SK-N-SH treated with all-trans-retinoic acid at 6 μM for 48 hours (cell line): ENCODE measurements around the gene ERCC2.

Experiments used
- ARNTL ChIP-seq: fragments of 450-650 bp; formaldehyde crosslinking; IDR thresholded peaks from 2 replicates; pipeline ENCODE4 v1.5.0; 2020; ENCODE audit warnings: low read depth, mild to moderate bottlenecking, moderate library complexity, borderline replicate concordance
- BACH2 ChIP-seq: fragments of 250-450 bp; sonication (Bioruptor Pico); IDR thresholded peaks from 2 replicates; pipeline ENCODE4 v1.9.0; 2021; ENCODE audit warnings: mild to moderate bottlenecking, borderline replicate concordance
- ESRRG ChIP-seq: fragments of 250-450 bp; sonication (Bioruptor Pico); IDR thresholded peaks from 2 replicates; pipeline ENCODE4 v1.6.1; 2021; ENCODE audit warnings: mild to moderate bottlenecking
- OSR1 ChIP-seq: fragments of 250-450 bp; sonication (Bioruptor Pico); IDR thresholded peaks from 2 replicates; pipeline ENCODE4 v1.8.0; 2022; ENCODE audit warnings: moderate library complexity, mild to moderate bottlenecking, inconsistent platforms
- PATZ1 ChIP-seq: fragments of 250-450 bp; sonication (Bioruptor Pico); IDR thresholded peaks from 2 replicates; pipeline ENCODE4 v1.8.0; 2020; ENCODE audit warnings: mild to moderate bottlenecking, moderate library complexity, borderline replicate concordance
- RARB ChIP-seq: fragments of 250-450 bp; sonication (Bioruptor Pico); IDR thresholded peaks from 2 replicates; pipeline ENCODE4 v1.8.0; 2021; ENCODE audit warnings: mild to moderate bottlenecking, moderate library complexity
- SNAI2 ChIP-seq: fragments of 250-450 bp; sonication (Bioruptor Pico); IDR thresholded peaks from 2 replicates; pipeline ENCODE4 v1.5.0; 2020; ENCODE audit warnings: mild to moderate bottlenecking, moderate library complexity
- TCF4 ChIP-seq: fragments of 250-450 bp; sonication (Bioruptor Pico); IDR thresholded peaks from 2 replicates; pipeline ENCODE4 v1.8.0; 2021; ENCODE audit warnings: mild to moderate bottlenecking, moderate library complexity, borderline replicate concordance
- TOX ChIP-seq: fragments of 250-450 bp; sonication (Bioruptor Pico); IDR thresholded peaks from 2 replicates; pipeline ENCODE4 v1.8.0; 2021; ENCODE audit warnings: mild to moderate bottlenecking, moderate library complexity, borderline replicate concordance
- TSHZ2 ChIP-seq: fragments of 250-450 bp; sonication (Bioruptor Pico); IDR thresholded peaks from 2 replicates; pipeline ENCODE4 v1.5.0; 2020; ENCODE audit warnings: mild to moderate bottlenecking, moderate library complexity
- ZC3H10 ChIP-seq: fragments of 250-450 bp; sonication (Bioruptor Pico); IDR thresholded peaks from 2 replicates; pipeline ENCODE4 v1.5.1; 2021; ENCODE audit warnings: mild to moderate bottlenecking, moderate library complexity
- ZFP3 ChIP-seq: fragments of 250-450 bp; sonication (Bioruptor Pico); IDR thresholded peaks from 2 replicates; pipeline ENCODE4 v1.5.0; 2020; ENCODE audit warnings: mild to moderate bottlenecking, moderate library complexity
- ZFP30 ChIP-seq: fragments of 450-650 bp; formaldehyde crosslinking; IDR thresholded peaks from 2 replicates; pipeline ENCODE4 v1.5.0; 2022; ENCODE audit warnings: mild to moderate bottlenecking, moderate library complexity

GRCh38 chr19:45331411-45331810, 39.0 kb downstream of the ERCC2 start:
- TF ChIP-seq BACH2 (CRISPR knock-in tag) = no peak
- no peak for TF ChIP-seq SNAI2 (CRISPR knock-in tag)
- TF ChIP-seq TCF4 (CRISPR knock-in tag) = no peak
- no peak for TF ChIP-seq PATZ1 (CRISPR knock-in tag)
- TF ChIP-seq ZFP30 (CRISPR knock-in tag) = no peak
- TF ChIP-seq ARNTL (CRISPR knock-in tag) = no peak
- no peak for TF ChIP-seq ZFP3 (CRISPR knock-in tag)
- TF ChIP-seq ZC3H10 (CRISPR knock-in tag) = no peak
- TF ChIP-seq TSHZ2 = no peak
- no peak for TF ChIP-seq RARB (CRISPR knock-in tag)
- TF ChIP-seq ESRRG (CRISPR knock-in tag) = no peak
- no peak for TF ChIP-seq OSR1 (CRISPR knock-in tag)
- TF ChIP-seq TOX = no peak
